GM18951 (cell line): ENCODE results near the gene MARK4.

Experiments
- POLR2A ChIP-seq: IDR thresholded peaks from 4 replicates; pipeline ENCODE4 v1.6.1; 2011; ENCODE audit warnings: mild to moderate bottlenecking; ENCODE audit not compliant: insufficient read length, insufficient read depth; ENCODE audit errors: extremely low read depth
- in situ Hi-C: fragments of 300-500 bp; cut with MboI; formaldehyde crosslinking; loops from one replicate; pipeline ENCODE4 v1.12.0; 2022; ENCODE audit warnings: low sequenced_read_pairs, mixed read lengths, inconsistent platforms; ENCODE audit not compliant: unreplicated experiment

Gene MARK4

GRCh38 chr19:45249261-45250033 is 1.6 kb upstream of the MARK4 start:
- in situ Hi-C loops: no loop called here
- TF ChIP-seq POLR2A: no peak

- in situ Hi-C loops: no loop called here
- no peak for TF ChIP-seq POLR2A
Observed at GRCh38 chr19:45250216-45250831, 747 bp upstream of the MARK4 start.

GRCh38 chr19:45251452-45252354 is 632 bp downstream of the MARK4 start:
- TF ChIP-seq POLR2A: no peak
- in situ Hi-C loops: no loop called here

- in situ Hi-C loops: no loop called here
- no peak for TF ChIP-seq POLR2A
Observed at GRCh38 chr19:45253396-45254027, 2.4 kb downstream of the MARK4 start.

GRCh38 chr19:45254044-45254531 is 3.0 kb downstream of the MARK4 start:
- no peak for TF ChIP-seq POLR2A
- in situ Hi-C loops: no loop called here

- TF ChIP-seq POLR2A: no peak
- in situ Hi-C loops: no loop called here
Observed at GRCh38 chr19:45255611-45256157, 4.6 kb downstream of the MARK4 start.

- TF ChIP-seq POLR2A: no peak
- in situ Hi-C loops: no loop called here
Observed at GRCh38 chr19:45256836-45257235, 5.8 kb downstream of the MARK4 start.

- no peak for TF ChIP-seq POLR2A
- in situ Hi-C loops: no loop called here
Observed at GRCh38 chr19:45258862-45259261, 7.8 kb downstream of the MARK4 start.

GRCh38 chr19:45262570-45262969 is 11.5 kb downstream of the MARK4 start:
- no peak for TF ChIP-seq POLR2A
- in situ Hi-C loops: no loop called here

- in situ Hi-C loops: no loop called here
- TF ChIP-seq POLR2A: no peak
Observed at GRCh38 chr19:45263013-45263412, 11.9 kb downstream of the MARK4 start.

- in situ Hi-C loops: no loop called here
- TF ChIP-seq POLR2A: no peak
Observed at GRCh38 chr19:45264781-45265317, 13.8 kb downstream of the MARK4 start.

- in situ Hi-C loops: no loop called here
- TF ChIP-seq POLR2A: no peak
Observed at GRCh38 chr19:45265375-45265774, 14.3 kb downstream of the MARK4 start.
